GM19463 (cell line): Measurements from ENCODE around the gene AK9.
"Not testable (repeated sequence)": the region's sequence is repeated elsewhere in the genome, so short reads cannot be mapped to it uniquely, and the experiment has no call there.

Experiments
- ATAC-seq: cut with Tn5 transposase; IDR thresholded peaks from one replicate; pipeline ENCODE4 v1.9.1; 2021; ENCODE audit warnings: mild to moderate bottlenecking, moderate library complexity; ENCODE audit not compliant: unreplicated experiment

The AK9 gene

GRCh38 chr6:109461733-109462526 lies 229.1 kb downstream of the AK9 start:
- no peak for ATAC-seq

- ATAC-seq = not testable (repeated sequence)
These were observed 229.8 kb downstream of the AK9 start for GRCh38 chr6:109461205-109461604.

DNA sequence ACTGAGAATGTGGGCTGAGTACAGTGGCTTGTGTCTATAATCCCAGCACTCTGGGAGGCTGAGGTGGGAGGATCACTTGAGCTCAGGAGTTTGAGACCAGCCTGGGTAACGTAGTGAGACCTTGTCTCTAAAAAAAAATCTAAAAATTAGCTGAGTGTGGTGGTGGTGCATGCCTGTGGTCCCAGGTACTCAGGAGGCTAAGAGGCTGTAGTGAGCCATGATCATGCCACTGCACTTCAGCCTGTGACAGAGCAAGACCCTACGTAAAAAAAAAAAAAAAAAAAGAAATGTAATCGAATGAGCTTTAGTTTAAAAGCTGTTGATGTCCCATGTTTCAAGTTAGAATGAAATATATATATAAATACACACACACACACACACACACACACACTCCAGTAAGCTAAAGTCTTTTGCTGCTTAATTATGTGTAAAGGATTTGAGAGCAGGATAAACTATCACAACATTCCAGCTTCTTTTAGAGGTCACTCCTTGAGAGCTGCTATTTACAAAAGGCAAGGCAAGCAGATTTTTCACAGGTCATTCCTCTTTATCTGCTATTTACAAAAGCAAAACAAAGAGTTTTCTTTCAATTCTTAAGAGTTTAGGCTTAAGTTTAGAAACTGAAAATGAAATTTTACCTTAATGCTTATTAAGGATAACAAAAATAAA lies 230.7 kb downstream of the AK9 start:
- ATAC-seq = no peak

DNA sequence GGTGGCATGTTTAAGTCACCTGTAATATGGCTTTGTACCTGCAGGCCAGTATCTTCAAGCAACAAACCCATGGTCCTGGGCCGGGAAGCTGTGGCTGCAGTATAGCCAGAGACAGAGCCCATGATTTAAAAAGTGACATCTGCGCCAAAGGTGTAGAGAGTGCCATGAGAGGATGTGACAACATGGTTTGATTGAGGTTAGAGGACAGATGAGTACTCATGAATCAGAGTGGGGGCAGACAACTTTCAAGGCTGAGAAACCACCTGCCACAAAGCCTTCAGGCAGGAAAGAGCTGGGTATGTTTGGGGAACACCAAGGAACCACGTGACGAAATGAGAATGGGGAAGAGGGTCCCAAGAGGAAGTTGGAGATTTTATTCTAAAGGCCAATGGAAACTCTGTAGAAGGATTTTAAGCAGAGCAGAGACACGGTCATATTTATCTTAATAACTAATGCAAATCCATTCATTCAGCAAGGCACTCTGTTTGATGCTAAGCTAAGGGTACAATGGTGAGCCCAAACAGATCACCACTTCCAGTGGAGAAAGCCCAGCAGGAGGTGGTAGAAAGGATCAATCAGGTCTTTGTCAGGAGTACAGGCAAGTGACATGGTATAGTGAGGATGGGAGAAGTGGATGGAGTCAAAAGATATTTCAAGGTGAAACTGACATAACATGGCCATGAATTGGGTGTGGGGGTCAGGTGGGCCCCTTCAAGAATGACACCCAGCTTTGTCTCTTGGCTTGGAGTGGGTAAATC lies 232.0 kb downstream of the AK9 start:
- peak; percentile 25 for ATAC-seq

GRCh38 chr6:109457562-109457996 lies 233.4 kb downstream of the AK9 start:
- ATAC-seq = no peak

- ATAC-seq = no peak
These were observed 234.1 kb downstream of the AK9 start for GRCh38 chr6:109456710-109457561.

DNA sequence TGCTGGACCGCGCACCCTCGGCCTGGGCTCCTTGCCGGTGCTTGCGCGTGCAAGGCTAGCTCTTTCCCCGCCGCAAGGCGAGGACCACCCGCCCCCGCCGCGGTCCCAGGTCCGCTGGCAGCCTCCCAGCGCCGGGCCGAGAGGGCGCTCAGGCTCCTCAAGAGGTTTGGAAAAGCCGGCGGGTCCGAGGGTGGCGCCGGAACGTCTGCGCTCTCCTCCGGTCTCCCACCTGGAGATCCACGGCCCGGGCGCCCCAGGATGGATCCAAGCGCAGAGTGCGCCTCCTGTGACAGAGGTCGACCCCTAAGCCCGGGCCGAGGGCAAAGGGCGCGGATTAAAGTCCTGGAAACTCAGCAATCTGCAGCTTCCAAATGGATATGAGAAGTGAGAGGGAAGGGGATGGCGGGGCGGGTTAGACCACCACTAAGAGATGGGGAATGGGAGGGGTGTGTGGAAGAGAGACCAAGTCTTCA lies 234.9 kb downstream of the AK9 start:
- ATAC-seq = peak; percentile 7

- ATAC-seq = peak; percentile 57
These were observed 235.4 kb downstream of the AK9 start, which contains the start of gene MICAL1 for GRCh38 chr6:109455437-109456110. TSS of gene MICAL1 (minus strand) at chr6:109455772. CDS start at chr6:109454196, 1,576 bp downstream.

GRCh38 chr6:109454496-109455436 lies 236.2 kb downstream of the AK9 start:
- peak; percentile 25 for ATAC-seq

- no peak for ATAC-seq
These were observed 237.2 kb downstream of the AK9 start for GRCh38 chr6:109453594-109454495.

GRCh38 chr6:109453156-109453555 lies 237.8 kb downstream of the AK9 start:
- no peak for ATAC-seq

DNA sequence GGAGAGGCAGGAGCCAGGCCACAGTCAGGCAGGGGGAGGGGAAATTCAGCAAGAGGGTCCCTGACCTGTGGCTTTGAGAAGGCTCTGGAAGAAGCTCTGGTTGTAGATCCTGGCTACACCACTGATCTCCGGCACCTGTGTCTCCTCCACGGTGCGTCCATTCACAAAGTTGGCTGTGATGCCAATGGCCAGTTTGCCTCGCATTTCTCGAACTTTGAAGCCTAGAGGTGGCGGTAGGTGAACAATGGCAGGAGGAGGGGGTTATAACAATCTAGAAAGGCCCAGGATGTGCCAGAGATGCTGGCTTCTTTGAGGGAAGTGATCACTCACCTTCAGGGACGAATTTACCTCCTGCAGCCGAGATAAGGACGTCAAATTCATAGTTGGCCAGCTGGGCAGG lies 238.8 kb downstream of the AK9 start:
- ATAC-seq = no peak

DNA sequence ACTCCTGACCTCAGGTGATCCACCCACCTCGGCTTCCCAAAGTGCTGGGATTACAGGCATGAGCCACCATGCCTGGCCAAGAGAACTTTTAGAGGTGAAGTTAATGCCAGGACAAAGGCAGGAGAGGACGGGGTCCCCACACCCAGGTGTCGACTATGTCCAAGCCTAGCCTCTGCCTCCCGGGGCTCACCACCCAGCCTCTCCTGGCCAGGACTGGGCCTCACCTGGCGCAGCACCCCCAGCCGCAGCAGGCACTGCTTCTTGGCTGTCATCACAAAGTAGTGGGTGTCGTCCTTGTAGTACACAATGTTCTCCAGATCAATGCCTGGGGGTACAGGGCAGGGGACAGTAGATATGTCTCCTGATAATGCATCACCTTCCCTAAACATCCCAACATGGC lies 239.6 kb downstream of the AK9 start:
- no peak for ATAC-seq

DNA sequence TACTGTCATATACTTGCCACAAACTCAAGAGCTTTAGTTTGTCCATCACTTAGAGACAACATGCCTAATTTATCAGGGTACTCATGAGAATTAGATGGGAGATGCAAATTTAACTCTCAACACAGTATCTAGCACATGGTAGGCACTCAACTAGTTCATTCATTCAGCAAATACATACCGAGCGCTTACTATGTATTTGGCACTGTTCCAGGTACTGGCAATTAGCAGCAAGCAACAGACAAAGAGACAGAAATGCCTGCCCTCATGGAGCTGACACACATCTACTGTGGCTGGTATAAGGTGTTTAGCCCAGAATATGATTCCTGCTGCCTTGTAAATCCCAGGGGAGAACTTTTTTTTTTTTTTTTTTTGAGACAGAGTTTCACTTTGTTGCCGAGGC lies 240.2 kb downstream of the AK9 start:
- ATAC-seq = no peak

GRCh38 chr6:109449795-109450673 lies 241.0 kb downstream of the AK9 start:
- ATAC-seq = no peak

DNA sequence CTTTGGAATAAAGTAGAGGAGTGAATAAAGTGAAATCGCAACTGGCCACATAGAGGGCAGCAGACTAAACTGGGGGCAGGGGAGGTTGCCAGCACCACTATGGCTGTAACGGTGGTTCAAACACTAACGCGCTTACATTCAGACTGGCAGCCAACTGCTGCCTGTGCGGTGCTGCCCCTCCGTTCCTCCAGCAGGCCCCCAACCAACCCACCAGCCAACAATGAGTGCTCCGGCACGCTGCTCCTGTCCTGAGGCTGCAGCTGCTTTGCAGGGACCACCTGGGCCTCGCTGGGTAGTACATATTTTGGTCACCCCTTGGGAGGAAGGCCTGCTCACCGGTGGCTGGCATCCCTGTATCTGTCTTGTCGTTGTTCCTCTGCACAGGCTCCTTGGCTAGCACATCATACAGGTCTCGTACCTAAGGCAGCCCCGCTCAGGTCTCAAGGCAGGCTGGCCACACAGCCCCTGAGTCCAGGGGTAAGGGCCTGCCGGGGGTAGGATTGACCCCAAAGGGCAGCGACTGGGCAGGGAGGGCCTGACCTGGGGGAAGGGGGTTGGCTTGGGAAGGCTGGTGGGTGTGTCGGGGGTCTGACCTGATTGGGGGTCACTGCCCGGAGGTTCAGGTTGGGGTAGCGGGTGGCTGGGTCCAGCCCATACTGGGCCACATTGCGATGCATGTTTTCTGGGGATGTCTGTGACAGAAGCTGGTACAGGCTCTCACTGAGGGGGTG lies 241.8 kb downstream of the AK9 start:
- ATAC-seq = no peak
